Dendritic cell treated with granulocyte-macrophage colony-stimulating factor and Interleukin-4, amounts not matched to agents 40 ng/mL and 50 ng/mL, for 4 days (primary cell): Measurements from ENCODE around the gene LYZL2.
"Not testable (repeated sequence)": the region's sequence is repeated elsewhere in the genome, so short reads cannot be mapped to it uniquely, and the experiment has no call there.

Source experiments
- H3K27ac Mint-ChIP-seq: one replicate; pipeline ENCODE4 v1.8.0; 2022; ENCODE audit warnings: mild to moderate bottlenecking, mixed read lengths
- H3K27me3 Mint-ChIP-seq: one replicate; pipeline ENCODE4 v1.8.0; 2022; ENCODE audit warnings: mild to moderate bottlenecking, mixed read lengths
- H3K36me3 Mint-ChIP-seq: one replicate; pipeline ENCODE4 v1.8.0; 2022; ENCODE audit warnings: low read depth, mixed read lengths
- H3K4me1 Mint-ChIP-seq: one replicate; pipeline ENCODE4 v1.8.0; 2022; ENCODE audit warnings: low read depth, mixed read lengths
- H3K4me3 Mint-ChIP-seq: one replicate; pipeline ENCODE4 v1.8.0; 2022; ENCODE audit warnings: mild to moderate bottlenecking, moderate library complexity, mixed read lengths
- H3K9me3 Mint-ChIP-seq: one replicate; pipeline ENCODE4 v1.8.0; 2022; ENCODE audit warnings: mixed read lengths
- intact Hi-C: fragments of 100-400 bp; cut with micrococcal nuclease; formaldehyde crosslinking; loops from one replicate; pipeline ENCODE4 v1.15.0; 2022

LYZL2 gene

GRCh38 chr10:30619966-30620365, 9.6 kb downstream of the LYZL2 start:
- Mint-ChIP-seq H3K9me3 (no peaks in the 10 kb centered on the region), H3K27me3 (peaks cover 7% of the 10 kb centered on the region), H3K4me3 (no peak overlapping the region), H3K27ac (no peak overlapping the region), H3K36me3 (no peaks in the 10 kb centered on the region), H3K4me1 (no peaks in the 10 kb centered on the region)
- intact Hi-C loops: no loop called here

DNA sequence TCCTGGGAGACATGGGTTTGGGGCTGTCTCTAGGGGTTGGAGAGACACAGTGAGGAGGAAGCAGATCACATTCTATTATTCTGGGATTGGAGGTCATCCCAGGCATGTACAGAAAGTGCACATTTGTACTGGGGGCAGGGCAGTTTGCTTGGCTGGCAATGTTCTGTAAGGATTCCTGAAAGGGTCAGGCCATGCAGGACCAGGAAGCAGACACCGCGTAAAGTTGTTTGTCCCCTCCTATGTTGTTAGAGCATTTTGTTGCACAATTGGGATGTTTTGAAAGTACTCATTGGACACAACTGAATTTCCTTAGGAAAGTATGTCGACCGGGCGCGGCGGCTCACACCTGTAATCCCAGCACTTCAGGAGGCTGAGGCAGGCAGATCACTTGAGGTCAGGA, 12.5 kb downstream of the LYZL2 start:
- intact Hi-C loops: no loop called here
- H3K27me3 Mint-ChIP-seq: peaks cover 6% of the 10 kb centered on the region
- H3K27ac Mint-ChIP-seq: no peak overlapping the region
- H3K4me3 Mint-ChIP-seq: no peak overlapping the region
- no peaks in the 10 kb centered on the region for H3K9me3 Mint-ChIP-seq
- peaks cover 5% of the 10 kb centered on the region for H3K4me1 Mint-ChIP-seq
- H3K36me3 Mint-ChIP-seq: no peaks in the 10 kb centered on the region

- H3K9me3 Mint-ChIP-seq, H3K36me3 Mint-ChIP-seq, H3K4me1 Mint-ChIP-seq, H3K27ac Mint-ChIP-seq, H3K27me3 Mint-ChIP-seq, H3K4me3 Mint-ChIP-seq, intact Hi-C loops: not testable (repeated sequence)
These were observed 18.5 kb downstream of the LYZL2 start for GRCh38 chr10:30611041-30611440.

GRCh38 chr10:30607814-30608213, 21.7 kb downstream of the LYZL2 start:
- Mint-ChIP-seq H3K36me3 (no peaks in the 10 kb centered on the region), H3K4me3 (no peak overlapping the region), H3K9me3 (no peaks in the 10 kb centered on the region), H3K4me1 (peaks cover 18% of the 10 kb centered on the region), H3K27me3 (peaks cover 13% of the 10 kb centered on the region), H3K27ac (no peak overlapping the region)
- intact Hi-C loops: no loop called here

DNA sequence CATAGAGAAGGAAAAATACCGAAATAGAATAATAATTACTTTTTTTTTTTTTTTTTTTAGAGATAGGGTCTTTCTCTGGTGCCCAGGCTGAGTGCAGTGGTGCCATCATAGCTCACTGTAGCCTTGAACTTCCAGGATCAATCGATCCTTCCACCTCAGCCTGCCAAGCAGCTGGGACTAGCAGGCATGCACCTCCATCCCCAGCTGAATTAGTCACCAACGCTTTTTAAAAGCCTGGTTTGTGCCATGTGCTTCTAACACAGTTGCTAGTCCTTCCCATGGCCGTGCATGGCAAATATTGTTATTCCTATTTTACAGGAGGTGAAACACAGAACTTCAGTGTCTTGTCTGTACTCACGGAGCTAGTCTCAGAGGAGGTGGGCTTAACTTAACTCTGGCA, 23.2 kb downstream of the LYZL2 start:
- no peaks in the 10 kb centered on the region for H3K36me3 Mint-ChIP-seq
- H3K4me3 Mint-ChIP-seq: no peak overlapping the region
- no peaks in the 10 kb centered on the region for H3K9me3 Mint-ChIP-seq
- peaks cover 13% of the 10 kb centered on the region for H3K27me3 Mint-ChIP-seq
- intact Hi-C loops: no loop called here
- peaks cover 11% of the 10 kb centered on the region for H3K4me1 Mint-ChIP-seq
- no peak overlapping the region for H3K27ac Mint-ChIP-seq

DNA sequence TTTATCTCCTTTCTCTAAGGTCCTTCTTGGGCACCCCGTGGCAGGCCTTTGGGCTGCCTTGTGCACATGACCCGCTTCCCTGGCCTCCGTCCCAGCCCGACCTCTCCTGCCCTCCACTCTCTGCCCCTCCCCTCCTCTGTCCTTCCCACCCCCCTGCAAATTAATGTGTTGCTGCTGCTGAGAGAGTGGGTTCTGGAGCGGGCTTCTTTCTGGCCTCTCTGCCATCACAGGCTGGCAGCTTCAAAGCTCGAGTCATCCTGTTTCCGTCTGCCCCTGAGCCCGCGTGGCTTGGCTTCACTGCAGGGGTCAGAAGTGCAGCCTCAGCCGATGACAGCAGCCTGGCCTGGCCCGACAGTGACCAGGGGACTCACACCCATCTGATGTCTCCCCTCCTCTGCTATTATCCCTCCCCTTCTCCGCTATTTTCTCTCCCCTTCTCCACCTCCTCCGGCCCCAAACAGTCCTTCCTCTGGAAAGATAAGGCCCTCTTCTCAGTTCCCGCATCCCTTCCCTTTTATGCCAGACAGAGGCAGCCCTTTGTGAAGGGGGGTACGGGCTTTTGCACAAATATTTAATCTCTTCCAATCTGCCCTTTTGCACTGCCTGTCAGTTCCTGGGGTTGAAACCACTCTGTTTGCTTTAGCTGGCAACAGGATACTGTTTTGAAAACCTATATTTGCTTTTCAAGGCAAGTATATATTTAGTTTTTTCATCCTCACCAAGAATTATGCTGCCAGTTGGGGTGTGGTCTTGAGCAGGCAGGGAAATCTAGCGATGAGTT, 24.0 kb downstream of the LYZL2 start:
- Mint-ChIP-seq H3K27me3 (peaks cover 13% of the 10 kb centered on the region), H3K4me1 (peaks cover 11% of the 10 kb centered on the region)
- intact Hi-C loops, H3K36me3 Mint-ChIP-seq, H3K9me3 Mint-ChIP-seq, H3K4me3 Mint-ChIP-seq, H3K27ac Mint-ChIP-seq: not testable (repeated sequence)

GRCh38 chr10:30603589-30603988, 26.0 kb downstream of the LYZL2 start:
- H3K4me1 Mint-ChIP-seq: peaks cover 20% of the 10 kb centered on the region
- intact Hi-C loops: no loop called here

GRCh38 chr10:30602747-30603146, 26.8 kb downstream of the LYZL2 start:
- Mint-ChIP-seq H3K4me1 (peaks cover 20% of the 10 kb centered on the region), H3K36me3 (no peaks in the 10 kb centered on the region), H3K4me3 (no peak overlapping the region), H3K27me3 (peaks cover 15% of the 10 kb centered on the region), H3K9me3 (no peaks in the 10 kb centered on the region), H3K27ac (no peak overlapping the region)
- intact Hi-C loops: no loop called here

More at GRCh38 chr10:30603589-30603988, 26.0 kb downstream of the LYZL2 start:
- Mint-ChIP-seq H3K27me3 (peaks cover 15% of the 10 kb centered on the region), H3K9me3 (no peaks in the 10 kb centered on the region), H3K27ac (no peak overlapping the region), H3K4me3 (no peak overlapping the region), H3K36me3 (no peaks in the 10 kb centered on the region)

GRCh38 chr10:30600005-30600404, 29.5 kb downstream of the LYZL2 start:
- intact Hi-C loops: no loop called here
- no peaks in the 10 kb centered on the region for H3K9me3 Mint-ChIP-seq
- no peak overlapping the region for H3K4me3 Mint-ChIP-seq
- H3K27me3 Mint-ChIP-seq: peaks cover 5% of the 10 kb centered on the region
- H3K4me1 Mint-ChIP-seq: peaks cover 11% of the 10 kb centered on the region
- no peaks in the 10 kb centered on the region for H3K36me3 Mint-ChIP-seq
- peak overlapping the region; percentile 3 for H3K27ac Mint-ChIP-seq

DNA sequence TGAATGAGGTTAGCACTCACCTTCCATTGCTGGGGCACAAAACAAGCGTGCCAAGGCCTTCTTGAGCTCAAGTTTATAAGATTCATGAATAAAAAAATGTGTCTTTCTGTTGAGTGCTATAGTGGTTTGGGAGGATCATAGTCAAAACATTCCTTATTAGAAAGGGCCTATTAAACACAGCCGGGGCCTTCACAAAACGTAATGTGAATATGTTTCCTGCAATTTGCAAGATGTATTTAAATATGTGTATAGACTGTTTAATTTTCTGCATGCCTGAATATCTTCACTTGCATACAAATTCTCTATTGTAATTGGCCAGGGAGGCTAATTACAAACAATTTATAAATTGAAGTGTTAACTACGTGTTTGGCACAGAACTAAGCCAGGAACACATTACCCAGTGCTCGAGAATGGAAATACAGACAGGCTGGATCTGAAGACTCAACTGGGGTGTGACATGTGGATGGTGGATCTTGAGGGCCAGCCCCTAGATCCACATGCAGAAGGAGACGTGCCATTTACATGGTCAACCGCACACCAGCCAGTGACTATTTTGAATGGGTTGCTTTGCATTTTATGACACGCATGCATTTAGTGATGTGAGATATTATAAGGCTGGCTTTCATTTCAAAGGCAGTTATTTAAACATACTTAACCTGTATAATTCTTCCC, 31.3 kb downstream of the LYZL2 start:
- Mint-ChIP-seq H3K4me1 (peaks cover 21% of the 10 kb centered on the region), H3K9me3 (peaks cover 11% of the 10 kb centered on the region)

GRCh38 chr10:30597433-30597824, 32.1 kb downstream of the LYZL2 start:
- intact Hi-C loops, H3K27me3 Mint-ChIP-seq, H3K27ac Mint-ChIP-seq, H3K36me3 Mint-ChIP-seq, H3K4me3 Mint-ChIP-seq: not testable (repeated sequence)
- peaks cover 11% of the 10 kb centered on the region for H3K9me3 Mint-ChIP-seq
- peaks cover 21% of the 10 kb centered on the region for H3K4me1 Mint-ChIP-seq

More for the DNA sequence above, 31.3 kb downstream of the LYZL2 start:
- Mint-ChIP-seq H3K4me3 (no peak overlapping the region), H3K36me3 (no peaks in the 10 kb centered on the region), H3K27me3 (peaks cover 8% of the 10 kb centered on the region), H3K27ac (no peak overlapping the region)
- intact Hi-C loops: no loop called here

- H3K27me3 Mint-ChIP-seq, intact Hi-C loops, H3K36me3 Mint-ChIP-seq, H3K27ac Mint-ChIP-seq, H3K4me3 Mint-ChIP-seq: not testable (repeated sequence)
- H3K4me1 Mint-ChIP-seq: peaks cover 21% of the 10 kb centered on the region
- peaks cover 11% of the 10 kb centered on the region for H3K9me3 Mint-ChIP-seq
These were observed 32.8 kb downstream of the LYZL2 start for GRCh38 chr10:30596493-30597432.

GRCh38 chr10:30596013-30596412, 33.5 kb downstream of the LYZL2 start:
- H3K36me3 Mint-ChIP-seq: no peaks in the 10 kb centered on the region
- peaks cover 21% of the 10 kb centered on the region for H3K4me1 Mint-ChIP-seq
- H3K4me3 Mint-ChIP-seq: no peak overlapping the region
- H3K27me3 Mint-ChIP-seq: peaks cover 8% of the 10 kb centered on the region
- peaks cover 11% of the 10 kb centered on the region for H3K9me3 Mint-ChIP-seq
- no peak overlapping the region for H3K27ac Mint-ChIP-seq
- intact Hi-C loops: no loop called here

GRCh38 chr10:30594077-30594476, 35.5 kb downstream of the LYZL2 start:
- Mint-ChIP-seq H3K27ac (peak overlapping the region; percentile 7), H3K27me3 (peaks cover 6% of the 10 kb centered on the region), H3K36me3 (no peaks in the 10 kb centered on the region), H3K4me1 (peaks cover 18% of the 10 kb centered on the region), H3K9me3 (peaks cover 11% of the 10 kb centered on the region), H3K4me3 (no peak overlapping the region)
- intact Hi-C loops: loop anchor here (5.0 kb wide), 1 partner anchor 182 kb away; no protein-coding TSS in a partner anchor
